Measurements from ENCODE around the gene PRKAB2. TPM values are rescaled to one million over a fixed set of nuclear protein-coding genes. Genes with fewer than 3 reads are reported as not detected.
"Not testable (repeated sequence)": the region's sequence is repeated elsewhere in the genome, so short reads cannot be mapped to it uniquely, and the experiment has no call there.

The PRKAB2 gene
- total RNA-seq, 4 donors from 2014 or later: 20.9 to 45.6 (median 27.3) TPM

DNA sequence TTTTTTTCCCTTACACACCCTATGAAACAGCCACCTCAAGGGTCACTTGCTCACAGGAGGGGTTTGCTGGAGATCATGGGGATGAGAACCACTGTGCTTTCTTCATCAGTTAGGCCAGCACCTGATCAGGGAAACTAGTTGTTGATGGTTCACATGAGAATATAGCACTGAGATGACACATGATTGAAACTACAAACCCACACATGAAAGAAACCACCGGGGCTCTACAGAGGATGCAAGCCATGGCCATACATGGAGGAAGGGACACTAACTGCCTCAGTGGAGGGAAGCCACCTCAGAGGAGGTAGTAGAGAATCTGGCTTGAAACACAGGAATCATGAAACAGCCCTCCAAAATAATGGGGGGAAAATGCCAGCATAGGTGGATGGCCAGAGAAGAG is 63.2 kb downstream of the PRKAB2 start:
- Histone ChIP-seq H3K4me1 (no peaks in the 10 kb centered on the region), H3K27ac (no peak overlapping the region), H3K27me3 (peaks cover 16% of the 10 kb centered on the region), H3K9me3 (no peaks in the 10 kb centered on the region), H3K36me3 (no peaks in the 10 kb centered on the region), H3K4me3 (no peak overlapping the region)
- 75 to 86% methylated on average over 1 of the region's 1 CpG for WGBS, 2 donors (ENCODE audit: low coverage in 1 of 2)
- in situ Hi-C loops (cut with MboI; ENCODE audit: low pct_ligation_motif_present in 1 of 4, low pct_unique_long_range_greater_than_20kb in 1 of 4, low sequenced_read_pairs in 3 of 4) (no loop called here), intact Hi-C loops (cut with DNase I; ENCODE audit: low total_unique reads) (no loop called here)
- DNase-seq: no peak
- no peak for TF ChIP-seq POLR2AphosphoS5 (IDR thresholded peaks at IDR 0.05)
- TF ChIP-seq, protein P1, sequence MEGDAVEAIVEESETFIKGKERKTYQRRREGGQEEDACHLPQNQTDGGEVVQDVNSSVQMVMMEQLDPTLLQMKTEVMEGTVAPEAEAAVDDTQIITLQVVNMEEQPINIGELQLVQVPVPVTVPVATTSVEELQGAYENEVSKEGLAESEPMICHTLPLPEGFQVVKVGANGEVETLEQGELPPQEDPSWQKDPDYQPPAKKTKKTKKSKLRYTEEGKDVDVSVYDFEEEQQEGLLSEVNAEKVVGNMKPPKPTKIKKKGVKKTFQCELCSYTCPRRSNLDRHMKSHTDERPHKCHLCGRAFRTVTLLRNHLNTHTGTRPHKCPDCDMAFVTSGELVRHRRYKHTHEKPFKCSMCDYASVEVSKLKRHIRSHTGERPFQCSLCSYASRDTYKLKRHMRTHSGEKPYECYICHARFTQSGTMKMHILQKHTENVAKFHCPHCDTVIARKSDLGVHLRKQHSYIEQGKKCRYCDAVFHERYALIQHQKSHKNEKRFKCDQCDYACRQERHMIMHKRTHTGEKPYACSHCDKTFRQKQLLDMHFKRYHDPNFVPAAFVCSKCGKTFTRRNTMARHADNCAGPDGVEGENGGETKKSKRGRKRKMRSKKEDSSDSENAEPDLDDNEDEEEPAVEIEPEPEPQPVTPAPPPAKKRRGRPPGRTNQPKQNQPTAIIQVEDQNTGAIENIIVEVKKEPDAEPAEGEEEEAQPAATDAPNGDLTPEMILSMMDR (IDR thresholded peaks at IDR 0.05): no peak

DNA sequence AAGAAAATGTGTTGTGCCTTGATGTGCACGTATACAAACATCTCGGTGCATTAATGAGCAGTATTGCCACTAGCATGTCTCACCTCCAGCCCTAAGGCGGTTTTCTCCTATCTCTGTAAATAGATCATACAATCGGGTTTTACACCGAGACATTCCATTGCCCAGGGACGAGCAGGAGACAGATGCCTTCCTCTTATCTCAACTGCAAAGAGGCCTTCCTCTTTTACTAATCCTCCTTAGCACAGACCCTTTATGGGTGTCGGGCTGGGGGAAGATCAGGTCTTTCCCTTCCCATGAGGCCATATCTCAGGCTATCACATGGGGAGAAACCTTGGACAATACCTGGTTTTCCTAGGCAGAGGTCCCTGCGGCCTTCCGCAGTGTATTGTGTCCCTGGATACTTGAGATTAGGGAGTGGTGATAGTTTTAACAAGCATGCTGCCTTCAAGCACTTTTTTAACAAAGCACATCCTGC is 65.8 kb downstream of the PRKAB2 start:
- in situ Hi-C loops (cut with MboI; ENCODE audit: low pct_ligation_motif_present in 1 of 4, low pct_unique_long_range_greater_than_20kb in 1 of 4, low sequenced_read_pairs in 3 of 4); H3K4me1 ChIP-seq; H3K36me3 ChIP-seq; DNase-seq; H3K27ac ChIP-seq; H3K4me3 ChIP-seq; intact Hi-C loops (cut with DNase I; ENCODE audit: low total_unique reads); H3K9me3 ChIP-seq: not testable (repeated sequence)
- H3K27me3 ChIP-seq: peaks cover 16% of the 10 kb centered on the region
- WGBS, 2 donors (ENCODE audit: low coverage in 1 of 2): 66 to 75% methylated on average over 2 to 9 of the region's 9 CpGs

DNA sequence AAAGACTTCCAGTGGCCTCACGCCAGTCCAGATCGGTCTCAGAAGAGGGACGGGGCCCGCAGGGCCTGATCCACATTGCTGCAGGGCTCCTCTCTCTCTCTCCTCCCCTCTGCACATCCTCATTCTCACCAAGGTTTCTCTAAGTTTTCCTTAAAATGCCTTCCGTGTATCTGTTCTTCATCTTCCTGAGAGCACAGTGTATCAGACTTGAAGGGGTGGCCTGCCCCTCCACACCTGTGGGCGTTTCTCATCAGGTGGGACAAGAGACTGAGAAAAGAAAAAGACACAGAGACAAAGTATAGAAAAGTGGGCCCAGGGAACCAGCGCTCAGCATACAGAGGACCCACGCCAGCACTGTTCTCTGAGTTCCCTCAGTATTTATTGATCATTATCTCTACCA is 66.4 kb downstream of the PRKAB2 start:
- 79% methylated on average over 6 to 8 of the region's 8 CpGs for WGBS, 2 donors (ENCODE audit: low coverage in 1 of 2)
- in situ Hi-C loops (cut with MboI; ENCODE audit: low pct_ligation_motif_present in 1 of 4, low pct_unique_long_range_greater_than_20kb in 1 of 4, low sequenced_read_pairs in 3 of 4): no loop called here

More for the DNA sequence above, 66.4 kb downstream of the PRKAB2 start:
- DNase-seq: no peak
- TF ChIP-seq POLR2AphosphoS5 (IDR thresholded peaks at IDR 0.05) (no peak), EP300 (IDR thresholded peaks at IDR 0.05; ENCODE audit: low read depth) (no peak), POLR2A (IDR thresholded peaks at IDR 0.05) (no peak)
- TF ChIP-seq, protein P1 (IDR thresholded peaks at IDR 0.05): no peak
- H3K27ac ChIP-seq: no peak overlapping the region
- no peaks in the 10 kb centered on the region for H3K9me3 ChIP-seq
- peaks cover 16% of the 10 kb centered on the region for H3K27me3 ChIP-seq
- H3K4me3 ChIP-seq: no peak overlapping the region
- H3K36me3 ChIP-seq: no peaks in the 10 kb centered on the region
- H3K4me1 ChIP-seq: no peaks in the 10 kb centered on the region
- intact Hi-C loops (cut with DNase I; ENCODE audit: low total_unique reads): no loop called here

Other genes with a start within 250 kb of the PRKAB2 start
- gene NBPF12, start 234.1 kb downstream of the PRKAB2 start, total RNA-seq: 10 to 100 TPM; 10.8 to 21.1 (median 13.9) TPM
- gene FMO5, start 52.9 kb upstream of the PRKAB2 start, total RNA-seq: 100 to 1,000 TPM in 1 of 4 donors, 10 to 100 TPM in 3; 57.6 to 145 (median 62.6) TPM
- 10 to 100 TPM; 27.1 to 32.9 (median 30.1) TPM for gene CHD1L, start 70.2 kb upstream of the PRKAB2 start, total RNA-seq